Thymus (tissue), 11 donors: Measurements from ENCODE around the gene FAM167B. TPM values are rescaled to one million over a fixed set of nuclear protein-coding genes. Genes with fewer than 3 reads are reported as not detected.
"Not testable (repeated sequence)": the region's sequence is repeated elsewhere in the genome, so short reads cannot be mapped to it uniquely, and the experiment has no call there.

Experiments used
- DNase-seq, 9 donors: peaks; one replicate each; pipeline ENCODE4 v3.0.0-alpha.2; 2013; ENCODE audit warnings: low spot score in 9 of 9, low read depth in 6 of 9, missing footprints in 1 of 9
- H3K27ac ChIP-seq, 2 donors: one replicate each; pipeline ENCODE4 v1.5.1; 2013; ENCODE audit warnings: control low read depth in 1 of 2, low read depth in 1 of 2, low read length in 1 of 2, mild to moderate bottlenecking in 1 of 2, moderate library complexity in 1 of 2
- H3K27me3 ChIP-seq, 2 donors: one replicate each; pipeline ENCODE4 v1.5.1; 2013; ENCODE audit warnings: low read length in 1 of 2; ENCODE audit not compliant: control insufficient read depth in 2 of 2, insufficient read depth in 1 of 2
- H3K36me3 ChIP-seq, 2 donors: one replicate each; pipeline ENCODE4 v1.5.1; 2013; ENCODE audit warnings: low read length in 1 of 2, mild to moderate bottlenecking in 1 of 2, moderate library complexity in 1 of 2; ENCODE audit not compliant: control insufficient read depth in 2 of 2, insufficient read depth in 2 of 2
- H3K4me1 ChIP-seq, 2 donors: one replicate each; pipeline ENCODE4 v1.5.1; 2013; ENCODE audit warnings: low read length in 2 of 2; ENCODE audit not compliant: control insufficient read depth in 2 of 2, insufficient read depth in 2 of 2
- H3K4me3 ChIP-seq, 2 donors: one replicate each; pipeline ENCODE4 v1.5.1; 2013; ENCODE audit warnings: low read length in 2 of 2, control low read depth in 1 of 2, mild to moderate bottlenecking in 1 of 2
- H3K9me3 ChIP-seq, 2 donors: one replicate each; pipeline ENCODE4 v1.5.1; 2013; ENCODE audit warnings: low read length in 1 of 2, mild to moderate bottlenecking in 1 of 2; ENCODE audit not compliant: control insufficient read depth in 2 of 2, insufficient read depth in 1 of 2
- WGBS: extraction: QIAGEN DNeasy Blood & Tissue Kit; methylation state at CpG from one replicate; pipeline ENCODE4 v1.1.7; 2013; 5-methylcytosine and 5-hydroxymethylcytosine counted together
- polyA plus RNA-seq: library from polyadenylated mRNA; stranded (reverse); fragments of 200-250 nt; gene quantifications from one replicate; pipeline ENCODE4 v1.2.3, GENCODE V29; 2013
- total RNA-seq: library from RNA; stranded (reverse); fragments of 120-200 nt; gene quantifications from one replicate; pipeline ENCODE4 v1.2.4, GENCODE V29; 2013
- donor health status: healthy.

Gene FAM167B
- total and polyA plus RNA-seq, 2 donors, result 1.2 to 6.8 TPM

GRCh38 chr1:32286763-32287162, 39.7 kb downstream of the FAM167B start:
- H3K4me1 ChIP-seq, result peaks cover 8 to 17% of the 10 kb centered on the region in 2 donors
- WGBS, result 97% methylated on average over 4 of the region's 4 CpGs
- H3K27me3 ChIP-seq, result no peaks in the 10 kb centered on the region
- H3K9me3 ChIP-seq, result no peaks in the 10 kb centered on the region
- no peak for DNase-seq
- H3K36me3 ChIP-seq, result peaks cover 54 to 58% of the 10 kb centered on the region in 2 donors
- H3K27ac ChIP-seq, result no peak overlapping the region
- no peak overlapping the region for H3K4me3 ChIP-seq

- H3K4me1 ChIP-seq, result peaks cover 17 to 27% of the 10 kb centered on the region in 2 donors
- peaks cover 32 to 35% of the 10 kb centered on the region in 2 donors for H3K36me3 ChIP-seq
- H3K4me3 ChIP-seq, result no peak overlapping the region
- no peak overlapping the region for H3K27ac ChIP-seq
- H3K27me3 ChIP-seq, result no peaks in the 10 kb centered on the region
- H3K9me3 ChIP-seq, result no peaks in the 10 kb centered on the region
- DNase-seq, result no peak
- 97% methylated on average over 7 of the region's 7 CpGs for WGBS
Observed at GRCh38 chr1:32289256-32289655, 42.2 kb downstream of the FAM167B start.

- no peaks in the 10 kb centered on the region for H3K9me3 ChIP-seq
- H3K4me3 ChIP-seq, result peak overlapping the region; percentile 67 to 99
- H3K27me3 ChIP-seq, result no peaks in the 10 kb centered on the region
- WGBS, result 58% methylated on average over 10 of the region's 10 CpGs
- peaks cover 16 to 30% of the 10 kb centered on the region in 2 donors for H3K36me3 ChIP-seq
- DNase-seq, result no peak
- H3K4me1 ChIP-seq, result peaks cover 19 to 42% of the 10 kb centered on the region in 2 donors
- peak overlapping the region; percentile 76 to 85 for H3K27ac ChIP-seq
Observed at GRCh38 chr1:32291145-32291707, 44.2 kb downstream of the FAM167B start.

DNA sequence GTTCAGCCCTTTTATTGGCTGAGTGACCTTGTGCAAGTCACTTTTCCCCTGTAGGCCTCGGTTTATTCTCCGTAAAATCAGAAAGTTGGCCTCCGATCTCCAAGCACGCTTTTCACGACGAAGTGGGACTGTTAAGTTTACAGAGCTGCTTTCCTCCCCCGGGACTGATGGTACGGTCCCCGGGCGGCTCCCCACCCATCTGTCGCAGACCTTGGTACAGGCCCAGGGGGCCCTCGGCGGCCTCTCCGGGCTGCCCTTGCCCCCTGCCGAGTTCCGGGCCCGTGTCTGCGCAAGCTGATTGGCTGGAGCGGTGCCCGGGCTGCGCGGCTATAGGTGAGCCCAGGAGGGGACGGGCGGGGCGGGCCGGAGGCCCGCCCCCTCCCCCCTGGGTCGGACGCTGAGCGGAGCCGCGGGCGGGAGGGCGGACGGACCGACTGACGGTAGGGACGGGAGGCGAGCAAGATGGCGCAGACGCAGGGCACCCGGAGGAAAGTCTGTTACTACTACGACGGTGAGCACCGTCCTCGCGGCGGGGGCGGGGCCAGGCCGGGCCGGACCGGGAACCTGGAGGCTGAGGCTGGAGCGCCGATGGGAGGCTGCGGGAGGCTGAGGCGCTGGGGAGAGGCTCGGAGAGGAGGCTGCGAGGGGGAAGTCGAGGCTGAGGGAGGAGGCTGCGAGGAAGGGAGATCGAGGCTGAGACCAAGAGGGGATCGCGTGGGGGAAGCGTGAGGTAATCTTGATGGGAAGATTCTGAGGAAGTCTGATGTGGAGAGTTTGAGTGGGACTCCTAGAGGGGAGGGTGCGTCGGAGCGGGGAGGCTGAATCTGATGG, 44.9 kb downstream of the FAM167B start, which contains the start of gene HDAC1:
Gene HDAC1, plus strand, starts transcription at position 376 of the 831 bp plus-strand sequence. Its CDS starts 87 bp downstream, at position 463.
- Histone ChIP-seq H3K4me1 (peaks cover 19 to 43% of the 10 kb centered on the region in 2 donors), H3K4me3 (peak within 1 kb of the TSS; percentile 67 to 99), H3K36me3 (peaks cover 9 to 24% of the 10 kb centered on the region in 2 donors), H3K27me3 (no peaks in the 10 kb centered on the region), H3K27ac (peak within 1 kb of the TSS; percentile 85 to 87), H3K9me3 (no peaks in the 10 kb centered on the region)
- WGBS, result under 1% methylated on average over 67 of the region's 67 CpGs
- DNase-seq, result peak; percentile 80 to 98 (median 92)

DNA sequence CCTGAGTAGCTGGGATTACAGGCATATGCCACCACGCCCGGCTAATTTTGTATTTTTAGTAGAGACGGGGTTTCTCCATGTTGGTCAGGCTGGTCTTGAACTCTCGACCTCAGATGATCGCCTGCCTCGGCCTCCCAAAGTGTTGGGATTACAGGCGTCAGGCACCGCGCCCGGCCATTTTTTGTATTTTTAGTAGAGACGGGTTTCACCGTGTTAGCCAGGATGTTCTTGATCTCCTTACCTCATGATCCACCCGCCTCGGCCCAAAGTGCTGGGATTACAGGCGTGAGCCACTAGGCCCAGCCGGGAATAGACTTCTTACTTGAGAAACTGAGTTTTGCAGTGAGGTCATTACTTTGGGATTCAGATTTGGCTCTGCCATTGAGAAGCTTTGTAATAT, 51.2 kb downstream of the FAM167B start:
- H3K4me1 ChIP-seq, result peaks cover 9 to 20% of the 10 kb centered on the region in 2 donors
- peaks cover 21 to 55% of the 10 kb centered on the region in 2 donors for H3K36me3 ChIP-seq
- not testable (repeated sequence) for H3K4me3 ChIP-seq, H3K27ac ChIP-seq, H3K27me3 ChIP-seq, H3K9me3 ChIP-seq, DNase-seq
- 98% methylated on average over 16 of the region's 16 CpGs for WGBS

Other genes with a start within 250 kb of the FAM167B start
- gene KHDRBS1, start 233.4 kb upstream of the FAM167B start, total RNA-seq, result 71.8 TPM
- gene KHDRBS1, start 233.4 kb upstream of the FAM167B start, polyA plus RNA-seq, result 124 TPM
- 4.7 TPM for gene TMEM39B, start 174.3 kb upstream of the FAM167B start, total RNA-seq
- gene TMEM39B, start 174.3 kb upstream of the FAM167B start, polyA plus RNA-seq, result 13.1 TPM
- 17.1 TPM for gene KPNA6, start 139.2 kb upstream of the FAM167B start, total RNA-seq
- 10.0 TPM for gene KPNA6, start 139.2 kb upstream of the FAM167B start, polyA plus RNA-seq
- gene TXLNA, start 67.5 kb upstream of the FAM167B start, total RNA-seq, result 33.1 TPM
- 17.7 TPM for gene TXLNA, start 67.5 kb upstream of the FAM167B start, polyA plus RNA-seq
- gene CCDC28B, start 46.6 kb upstream of the FAM167B start, total RNA-seq, result 64.1 TPM
- 28.7 TPM for gene CCDC28B, start 46.6 kb upstream of the FAM167B start, polyA plus RNA-seq
- 3.0 TPM for gene IQCC, start 41.6 kb upstream of the FAM167B start, total RNA-seq
- 2.8 TPM for gene IQCC, start 41.6 kb upstream of the FAM167B start, polyA plus RNA-seq
- not detected for gene DCDC2B, start 38.1 kb upstream of the FAM167B start, total RNA-seq
- 0.09 TPM for gene DCDC2B, start 38.1 kb upstream of the FAM167B start, polyA plus RNA-seq
- 8.5 TPM for gene TMEM234, start 24.9 kb upstream of the FAM167B start, total RNA-seq
- 15.4 TPM for gene TMEM234, start 24.9 kb upstream of the FAM167B start, polyA plus RNA-seq
- gene EIF3I, start 24.8 kb upstream of the FAM167B start, total RNA-seq, result 161 TPM
- 155 TPM for gene EIF3I, start 24.8 kb upstream of the FAM167B start, polyA plus RNA-seq
- gene LCK, start 4.0 kb downstream of the FAM167B start, total RNA-seq, result 467 TPM
- 175 TPM for gene LCK, start 4.0 kb downstream of the FAM167B start, polyA plus RNA-seq
- 150 TPM for gene HDAC1, start 44.9 kb downstream of the FAM167B start, total RNA-seq
- gene HDAC1, start 44.9 kb downstream of the FAM167B start, polyA plus RNA-seq, result 103 TPM
- gene MARCKSL1, start 89.0 kb downstream of the FAM167B start, total RNA-seq, result 89.0 TPM
- 113 TPM for gene MARCKSL1, start 89.0 kb downstream of the FAM167B start, polyA plus RNA-seq
- 1.6 TPM for gene FAM229A, start 115.3 kb downstream of the FAM167B start, total RNA-seq
- gene FAM229A, start 115.3 kb downstream of the FAM167B start, polyA plus RNA-seq, result 14.6 TPM
- gene TSSK3, start 115.3 kb downstream of the FAM167B start, total RNA-seq, result 0.28 TPM
- 2.6 TPM for gene TSSK3, start 115.3 kb downstream of the FAM167B start, polyA plus RNA-seq
- 35.3 TPM for gene BSDC1, start 147.2 kb downstream of the FAM167B start, total RNA-seq
- gene BSDC1, start 147.2 kb downstream of the FAM167B start, polyA plus RNA-seq, result 36.6 TPM
- 0.05 TPM for gene ZBTB8B, start 217.8 kb downstream of the FAM167B start, total RNA-seq
- 0.05 TPM for gene ZBTB8B, start 217.8 kb downstream of the FAM167B start, polyA plus RNA-seq